Left renal pelvis (tissue), 4 donors: ENCODE measurements around the gene SDHAF2. TPM values are rescaled to one million over a fixed set of nuclear protein-coding genes. Genes with fewer than 3 reads are reported as not detected.

Experiments
- DNase-seq, 4 donors: peaks; one replicate each; pipeline ENCODE4 v3.0.0-alpha.2; 2013; ENCODE audit warnings: low read depth in 4 of 4, low spot score in 3 of 4
- polyA plus RNA-seq, 4 donors: library from polyadenylated mRNA; unstranded; fragments of 120-200 nt; gene quantifications; one replicate each; pipeline ENCODE4 v1.2.1, GENCODE V29; 2013; ENCODE audit not compliant: insufficient read length in 4 of 4

Gene SDHAF2
- polyA plus RNA-seq, 4 donors = 44.6 to 60.7 (median 45.9) TPM

DNA sequence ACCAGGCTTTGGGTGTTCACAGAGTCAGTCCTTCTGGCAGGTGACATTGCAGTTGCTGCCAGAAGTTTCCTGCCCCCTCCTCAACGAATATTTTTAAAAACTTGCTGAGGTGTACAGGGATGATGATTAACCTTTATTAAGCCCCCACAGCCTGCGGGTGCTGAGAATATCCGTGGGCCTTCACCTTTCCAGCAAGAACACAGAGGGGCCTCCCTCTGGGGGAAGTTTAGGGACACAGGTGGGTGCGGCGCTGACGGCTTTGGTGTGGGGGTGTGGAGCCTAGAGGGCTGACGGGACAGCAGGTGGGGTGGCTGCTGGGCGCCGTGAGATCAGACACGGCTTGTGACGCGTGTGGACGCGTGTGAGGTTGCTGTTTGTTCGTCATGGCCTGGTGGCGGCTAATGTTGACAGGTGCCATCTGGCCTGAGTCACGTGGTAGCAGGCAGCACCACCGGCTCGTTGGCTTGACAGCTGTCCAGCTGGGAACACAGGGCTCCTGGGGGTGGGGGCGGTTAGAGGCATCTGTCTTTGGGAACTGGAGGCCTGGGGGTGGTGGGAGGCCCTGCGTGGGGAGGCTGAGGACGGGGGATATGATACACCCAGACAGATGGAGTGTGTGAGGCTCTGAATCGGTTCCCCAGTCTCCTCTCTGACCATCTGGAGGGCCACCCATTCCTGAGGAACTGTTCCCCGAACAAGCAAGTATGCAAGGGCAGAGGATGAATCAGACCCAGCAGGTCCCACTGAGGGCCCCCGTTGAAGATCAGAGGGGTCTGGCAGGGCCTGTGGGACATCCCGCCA, 66.1 kb downstream of the SDHAF2 start:
- no peak for DNase-seq

Other genes with a start within 250 kb of the SDHAF2 start
- 1 to 10 TPM in 1 of 4 donors, under 1 TPM in 2, not detected in 1; 0.29 to 1.3 (median 0.32) TPM for gene PGA3, start 226.6 kb upstream of the SDHAF2 start, polyA plus RNA-seq
- 1 to 10 TPM in 1 of 4 donors, under 1 TPM in 2, not detected in 1; 0.86 to 1.9 (median 0.90) TPM for gene PGA4, start 207.8 kb upstream of the SDHAF2 start, polyA plus RNA-seq
- 1 to 10 TPM in 1 of 4 donors, under 1 TPM in 3; 0.11 to 1.0 (median 0.32) TPM for gene PGA5, start 188.9 kb upstream of the SDHAF2 start, polyA plus RNA-seq
- gene VWCE, start 134.8 kb upstream of the SDHAF2 start, polyA plus RNA-seq = 1 to 10 TPM; 1.5 to 4.1 (median 2.9) TPM
- 100 to 1,000 TPM; 160 to 225 (median 204) TPM for gene DDB1, start 97.0 kb upstream of the SDHAF2 start, polyA plus RNA-seq
- gene TKFC, start 96.9 kb upstream of the SDHAF2 start, polyA plus RNA-seq = 10 to 100 TPM; 28.0 to 63.9 (median 48.7) TPM
- gene CYB561A3, start 68.2 kb upstream of the SDHAF2 start, polyA plus RNA-seq = 10 to 100 TPM; 26.6 to 32.9 (median 28.6) TPM
- 10 to 100 TPM; 39.4 to 50.7 (median 46.1) TPM for gene TMEM138, start 67.8 kb upstream of the SDHAF2 start, polyA plus RNA-seq
- 10 to 100 TPM; 32.9 to 36.3 (median 35.3) TPM for gene TMEM216, start 37.5 kb upstream of the SDHAF2 start, polyA plus RNA-seq
- 100 to 1,000 TPM; 101 to 119 (median 104) TPM for gene CPSF7, start 149 bp upstream of the SDHAF2 start, polyA plus RNA-seq
- 1 to 10 TPM; 1.2 to 3.0 (median 1.5) TPM for gene LRRC10B, start 78.6 kb downstream of the SDHAF2 start, polyA plus RNA-seq
- 1 to 10 TPM; 1.2 to 7.3 (median 5.7) TPM for gene SYT7, start 151.0 kb downstream of the SDHAF2 start, polyA plus RNA-seq